GM21515 (cell line): ENCODE measurements around the gene ELOA2.
"Not testable (repeated sequence)": the region's sequence is repeated elsewhere in the genome, so short reads cannot be mapped to it uniquely, and the experiment has no call there.

Experiments used
- ATAC-seq: cut with Tn5 transposase; IDR thresholded peaks from one replicate; pipeline ENCODE4 v1.9.1; 2021; ENCODE audit not compliant: unreplicated experiment

ELOA2 gene

DNA sequence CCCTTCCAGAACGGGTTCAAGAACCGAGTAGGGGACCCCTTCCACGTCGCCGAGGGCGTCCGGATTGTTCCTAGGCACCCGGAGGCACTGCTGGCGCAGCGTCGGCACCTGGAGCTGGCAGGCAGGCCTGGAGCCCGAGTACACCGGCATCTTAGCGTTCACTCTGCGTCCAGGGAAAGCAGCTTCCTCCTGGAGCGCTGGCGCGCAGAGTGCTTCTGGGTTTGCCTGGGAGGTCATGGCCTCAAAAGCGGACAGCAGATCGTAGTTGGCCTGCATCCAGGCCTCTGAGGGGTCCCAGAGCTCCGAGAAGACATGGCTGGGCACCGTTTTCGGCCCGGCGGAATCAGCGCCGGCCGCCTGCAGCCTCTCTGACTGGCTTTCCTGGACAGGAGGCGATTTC, 12.6 kb downstream of the ELOA2 start:
- not testable (repeated sequence) for ATAC-seq

DNA sequence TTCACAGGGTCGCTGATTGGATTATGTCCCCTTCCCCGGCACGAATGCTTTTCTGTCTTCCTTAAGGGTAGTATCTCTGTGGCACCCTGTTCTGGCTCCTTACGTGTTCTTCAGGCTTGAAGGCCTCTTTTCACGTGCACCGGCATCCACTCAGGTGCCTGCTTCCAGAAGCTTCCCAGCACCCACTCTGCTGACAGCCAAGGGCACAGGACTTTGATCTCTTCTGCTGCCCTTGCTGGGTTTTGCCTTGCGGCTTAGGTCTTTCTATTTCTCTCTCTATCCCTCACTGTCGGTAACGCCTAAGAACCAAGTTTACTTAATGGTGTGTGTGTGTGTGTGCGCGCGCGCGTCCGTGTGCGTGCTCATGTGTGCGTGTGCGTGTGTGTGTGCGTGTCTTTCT, 14.7 kb downstream of the ELOA2 start:
- not testable (repeated sequence) for ATAC-seq

DNA sequence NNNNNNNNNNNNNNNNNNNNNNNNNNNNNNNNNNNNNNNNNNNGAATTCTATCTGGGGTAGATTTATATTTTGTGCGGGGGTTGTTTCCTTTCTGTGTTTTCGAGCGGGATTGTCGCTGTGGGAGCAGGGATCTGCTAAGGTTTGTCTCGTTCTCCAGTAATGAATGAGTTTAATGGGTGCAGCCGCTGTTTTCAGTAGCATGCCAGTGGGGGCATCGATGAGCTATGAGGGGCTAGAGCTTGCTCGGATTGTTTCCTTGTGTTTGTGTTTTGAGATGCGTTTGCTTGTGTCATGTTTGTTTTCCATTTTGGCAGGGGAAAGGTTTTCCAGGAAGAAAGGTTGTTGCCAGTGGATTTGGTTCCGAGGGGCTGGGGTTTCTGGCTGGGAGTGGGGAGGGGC, 15.6 kb downstream of the ELOA2 start:
- not testable (repeated sequence) for ATAC-seq
